Nephron (organoid): Measurements from ENCODE around the gene NR2C1.

Experiments
- H3K27ac Mint-ChIP-seq, 3 experiments: 2 replicates each; pipeline ENCODE4 v1.8.0; 2020; ENCODE audit warnings: mixed read lengths in 3 of 3, mild to moderate bottlenecking in 2 of 3, moderate library complexity in 1 of 3
- H3K27me3 Mint-ChIP-seq: 2 replicates; pipeline ENCODE4 v1.8.0; 2021; ENCODE audit warnings: low read depth, mild to moderate bottlenecking, moderate library complexity, mixed read lengths
- H3K36me3 Mint-ChIP-seq: 2 replicates; pipeline ENCODE4 v1.8.0; 2020; ENCODE audit warnings: low read depth, mixed read lengths
- H3K4me1 Mint-ChIP-seq: 2 replicates; pipeline ENCODE4 v1.8.0; 2020; ENCODE audit warnings: mixed read lengths
- H3K4me3 Mint-ChIP-seq, 3 experiments: 2 replicates each; pipeline ENCODE4 v1.8.0; 2020; ENCODE audit warnings: mild to moderate bottlenecking in 3 of 3, mixed read lengths in 3 of 3, moderate library complexity in 2 of 3
- H3K9me3 Mint-ChIP-seq: 2 replicates; pipeline ENCODE4 v1.8.0; 2020; ENCODE audit warnings: mixed read lengths
- CTCF ChIP-seq, 3 experiments: fragments of 200-600 bp; sonication (generic); IDR thresholded peaks; one replicate each; pipeline ENCODE4 v1.5.0; 2021; ENCODE audit warnings: antibody characterized with exemption in 3 of 3; ENCODE audit not compliant: unreplicated experiment in 3 of 3

Gene NR2C1

GRCh38 chr12:95059984-95060383 lies 13.4 kb downstream of the NR2C1 start:
- no peak overlapping the region for H3K4me3 Mint-ChIP-seq
- no peaks in the 10 kb centered on the region for H3K4me1 Mint-ChIP-seq
- no peak for TF ChIP-seq CTCF (IDR thresholded peaks at IDR 0.05; ENCODE audit: unreplicated experiment in 3 of 3)
- H3K27me3 Mint-ChIP-seq: no peaks in the 10 kb centered on the region
- peaks cover 53% of the 10 kb centered on the region for H3K36me3 Mint-ChIP-seq
- H3K9me3 Mint-ChIP-seq: no peaks in the 10 kb centered on the region
- no peak overlapping the region for H3K27ac Mint-ChIP-seq

DNA sequence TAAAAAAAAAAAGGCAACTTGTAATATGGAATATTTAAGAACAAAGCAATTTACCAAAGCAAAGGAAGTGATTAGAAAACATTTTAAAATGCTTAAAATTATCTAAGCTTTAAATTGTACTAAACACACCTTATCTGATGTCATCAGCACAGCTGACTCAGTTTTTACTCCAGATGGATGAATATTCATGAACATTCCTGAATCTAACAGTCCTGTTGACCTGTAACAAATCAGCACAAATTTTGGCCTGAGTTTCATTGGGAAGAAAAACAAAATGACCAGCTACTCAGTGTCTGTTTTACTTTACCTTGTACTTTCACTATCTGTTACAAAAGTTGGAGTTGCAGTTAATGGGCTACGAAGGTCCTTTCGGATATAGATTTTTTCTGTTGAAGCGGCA lies 16.0 kb downstream of the NR2C1 start:
- H3K4me3 Mint-ChIP-seq: no peak overlapping the region
- TF ChIP-seq CTCF (IDR thresholded peaks at IDR 0.05; ENCODE audit: unreplicated experiment in 3 of 3): no peak
- no peaks in the 10 kb centered on the region for H3K9me3 Mint-ChIP-seq
- H3K27ac Mint-ChIP-seq: no peak overlapping the region
- no peaks in the 10 kb centered on the region for H3K27me3 Mint-ChIP-seq
- peaks cover 41% of the 10 kb centered on the region for H3K36me3 Mint-ChIP-seq
- H3K4me1 Mint-ChIP-seq: peaks cover 5% of the 10 kb centered on the region

DNA sequence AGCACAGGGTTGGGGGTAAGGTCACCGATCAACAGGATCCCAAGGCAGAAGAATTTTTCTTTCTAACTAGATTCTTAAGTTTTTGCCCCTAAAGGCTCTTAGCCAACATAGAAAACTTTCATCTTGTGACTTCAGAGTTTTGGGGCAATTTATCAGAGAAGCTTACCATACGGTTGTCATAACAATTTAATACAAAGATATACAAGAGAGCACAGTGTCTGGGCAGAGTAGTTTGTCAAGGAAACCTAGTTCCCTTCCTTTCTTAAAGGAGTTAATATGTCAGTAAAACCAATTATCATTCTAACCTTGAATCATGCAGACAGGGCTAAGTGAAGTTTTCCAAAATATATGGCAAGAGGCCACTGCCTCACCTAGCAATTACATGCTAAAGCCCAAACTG lies 18.4 kb downstream of the NR2C1 start:
- no peaks in the 10 kb centered on the region for H3K27me3 Mint-ChIP-seq
- H3K4me1 Mint-ChIP-seq: peaks cover 5% of the 10 kb centered on the region
- TF ChIP-seq CTCF (IDR thresholded peaks at IDR 0.05; ENCODE audit: unreplicated experiment in 3 of 3): no peak
- no peak overlapping the region for H3K4me3 Mint-ChIP-seq
- H3K27ac Mint-ChIP-seq: no peak overlapping the region
- peaks cover 41% of the 10 kb centered on the region for H3K36me3 Mint-ChIP-seq
- no peaks in the 10 kb centered on the region for H3K9me3 Mint-ChIP-seq

GRCh38 chr12:95054206-95054605 lies 19.2 kb downstream of the NR2C1 start:
- H3K27me3 Mint-ChIP-seq: no peaks in the 10 kb centered on the region
- no peak overlapping the region for H3K27ac Mint-ChIP-seq
- no peak for TF ChIP-seq CTCF (IDR thresholded peaks at IDR 0.05; ENCODE audit: unreplicated experiment in 3 of 3)
- H3K36me3 Mint-ChIP-seq: peaks cover 46% of the 10 kb centered on the region
- H3K4me3 Mint-ChIP-seq: no peak overlapping the region
- no peaks in the 10 kb centered on the region for H3K9me3 Mint-ChIP-seq
- H3K4me1 Mint-ChIP-seq: peaks cover 5% of the 10 kb centered on the region

DNA sequence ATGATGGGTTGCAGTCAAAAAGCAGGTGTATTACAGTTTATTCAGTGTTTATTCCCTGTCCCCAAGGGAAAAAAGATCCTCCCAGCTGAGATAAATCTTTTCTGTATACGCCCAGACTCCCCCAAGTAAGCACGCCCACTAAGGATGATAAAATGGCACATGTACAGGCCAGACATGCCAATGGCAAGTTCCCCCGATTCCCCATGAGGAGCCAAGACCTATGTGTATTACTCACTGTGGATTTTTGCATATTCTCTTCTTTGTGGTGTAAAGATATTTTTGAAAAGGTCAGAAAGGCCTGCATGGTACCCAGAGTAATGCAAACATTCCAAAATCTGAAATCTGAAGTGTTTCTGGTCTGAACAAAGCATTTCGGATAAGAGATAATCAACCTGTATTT lies 22.2 kb downstream of the NR2C1 start:
- H3K36me3 Mint-ChIP-seq: peaks cover 48% of the 10 kb centered on the region
- H3K9me3 Mint-ChIP-seq: no peaks in the 10 kb centered on the region
- H3K4me1 Mint-ChIP-seq: peaks cover 5% of the 10 kb centered on the region
- H3K27ac Mint-ChIP-seq: no peak overlapping the region
- TF ChIP-seq CTCF (IDR thresholded peaks at IDR 0.05; ENCODE audit: unreplicated experiment in 3 of 3): no peak
- no peak overlapping the region for H3K4me3 Mint-ChIP-seq
- no peaks in the 10 kb centered on the region for H3K27me3 Mint-ChIP-seq

GRCh38 chr12:95037906-95038305 lies 35.5 kb downstream of the NR2C1 start:
- peaks cover 34% of the 10 kb centered on the region for H3K36me3 Mint-ChIP-seq
- TF ChIP-seq CTCF (IDR thresholded peaks at IDR 0.05; ENCODE audit: unreplicated experiment in 3 of 3): no peak
- H3K4me1 Mint-ChIP-seq: no peaks in the 10 kb centered on the region
- H3K27me3 Mint-ChIP-seq: no peaks in the 10 kb centered on the region
- H3K27ac Mint-ChIP-seq: no peak overlapping the region
- no peak overlapping the region for H3K4me3 Mint-ChIP-seq
- no peaks in the 10 kb centered on the region for H3K9me3 Mint-ChIP-seq
